SU-DHL-6 (cell line): ENCODE results near the gene FRY.

Experiments used
- CTCF ChIP-seq: fragments of 200-600 bp; sonication (generic); IDR thresholded peaks from one replicate; pipeline ENCODE4 v1.5.1; 2017; ENCODE audit warnings: antibody characterized with exemption, mild to moderate bottlenecking, low read length, moderate library complexity; ENCODE audit not compliant: insufficient read depth, poor library complexity, severe bottlenecking
- EZH2phosphoT487 ChIP-seq: fragments of 200-600 bp; sonication (generic), shearing (Covaris generic); conservative IDR thresholded peaks from 2 replicates; pipeline ENCODE4 v1.6.1; 2018; ENCODE audit warnings: mild to moderate bottlenecking, antibody characterized with exemption, low read length, moderate library complexity, mixed read lengths

- no peak for TF ChIP-seq CTCF
- TF ChIP-seq EZH2phosphoT487, result no peak
Observed at GRCh38 chr13:32259116-32259515, 227.5 kb downstream of the FRY start.
